Muscle of arm (tissue), 12 donors: ENCODE measurements around the gene CRYBG1. TPM values are rescaled to one million over a fixed set of nuclear protein-coding genes. Genes with fewer than 3 reads are reported as not detected.

ENCODE experiments used
- DNase-seq: peaks from one replicate; pipeline ENCODE4 v3.0.0-alpha.2; 2013
- polyA plus RNA-seq, 12 donors: library from polyadenylated mRNA; unstranded; fragments of 120-200 nt; gene quantifications; one replicate each; pipeline ENCODE4 v1.2.1, GENCODE V29; 2013; ENCODE audit not compliant: insufficient read length in 12 of 12

The CRYBG1 gene
- polyA plus RNA-seq, 12 donors: 2.1 to 14.0 (median 3.2) TPM; not detected in 1

DNA sequence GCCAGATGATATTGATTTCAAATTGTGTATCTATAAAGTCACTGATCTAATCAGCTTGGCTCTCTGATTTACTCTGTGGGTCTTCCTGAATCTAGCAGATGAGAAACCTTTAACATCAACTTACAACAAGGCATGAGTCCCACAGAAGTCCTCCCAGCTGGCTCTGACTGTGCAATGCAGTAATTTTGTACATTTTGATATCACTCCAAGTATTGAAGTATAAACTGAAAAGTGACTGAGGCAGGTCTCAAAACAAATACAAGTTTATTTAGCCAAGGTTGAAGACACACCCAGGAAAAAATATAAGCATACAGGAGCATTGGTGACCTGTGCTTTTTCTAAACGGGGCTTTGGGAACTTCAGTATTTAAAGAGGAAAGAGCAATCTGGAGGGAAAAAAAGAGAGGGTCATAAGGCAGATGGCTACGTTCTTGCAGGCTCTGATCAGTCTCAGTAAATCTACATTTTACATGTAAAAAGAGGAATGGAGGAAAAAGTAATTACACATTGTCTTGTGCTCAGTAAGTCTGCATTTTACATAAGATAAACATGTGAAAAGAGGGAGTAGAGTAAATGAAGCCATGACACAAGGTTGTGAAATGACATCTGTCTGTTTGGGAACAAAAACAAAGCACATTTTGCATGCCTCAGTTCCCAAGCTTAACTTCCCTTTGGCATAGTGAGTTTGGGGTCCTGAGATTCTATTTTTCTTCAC is 59.5 kb downstream of the CRYBG1 start:
- no peak for DNase-seq

DNA sequence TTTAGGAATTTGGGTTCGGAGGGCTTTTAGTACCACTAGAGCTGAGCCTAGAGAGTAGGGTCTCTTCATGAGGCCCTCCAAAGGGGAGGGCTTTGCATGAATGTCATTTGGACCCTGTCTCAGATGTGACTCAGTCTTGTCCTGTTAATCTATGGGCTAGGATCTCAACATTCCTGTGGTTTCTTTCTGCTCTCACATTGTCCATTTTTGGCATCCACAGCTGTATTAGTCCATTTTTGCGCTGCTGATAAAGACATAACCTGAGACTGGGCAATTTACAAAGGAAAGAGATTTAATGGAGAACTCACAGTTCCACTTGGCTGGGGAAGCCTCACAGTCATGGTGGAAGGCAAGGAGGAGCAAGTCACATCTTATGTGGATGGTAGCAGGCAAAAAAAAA is 61.0 kb downstream of the CRYBG1 start:
- no peak for DNase-seq

DNA sequence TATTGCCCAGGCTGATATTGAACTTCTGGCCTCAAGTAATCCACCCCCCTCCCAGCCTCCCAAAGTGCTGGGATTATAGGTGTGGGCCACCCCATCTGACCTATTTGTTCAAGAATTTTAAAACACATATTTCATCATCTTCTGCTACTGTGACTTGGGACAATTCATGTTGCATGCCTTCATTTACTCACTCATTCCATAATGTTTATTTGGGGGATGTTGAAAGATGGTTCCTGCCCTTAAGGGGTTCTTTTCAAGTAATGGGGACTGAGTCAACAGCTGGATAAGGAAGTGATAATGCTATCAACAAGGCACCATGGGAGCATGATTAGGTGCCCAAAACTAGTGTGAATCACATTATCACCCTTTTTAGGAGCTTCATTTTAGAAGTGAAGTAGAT is 62.0 kb downstream of the CRYBG1 start:
- no peak for DNase-seq

DNA sequence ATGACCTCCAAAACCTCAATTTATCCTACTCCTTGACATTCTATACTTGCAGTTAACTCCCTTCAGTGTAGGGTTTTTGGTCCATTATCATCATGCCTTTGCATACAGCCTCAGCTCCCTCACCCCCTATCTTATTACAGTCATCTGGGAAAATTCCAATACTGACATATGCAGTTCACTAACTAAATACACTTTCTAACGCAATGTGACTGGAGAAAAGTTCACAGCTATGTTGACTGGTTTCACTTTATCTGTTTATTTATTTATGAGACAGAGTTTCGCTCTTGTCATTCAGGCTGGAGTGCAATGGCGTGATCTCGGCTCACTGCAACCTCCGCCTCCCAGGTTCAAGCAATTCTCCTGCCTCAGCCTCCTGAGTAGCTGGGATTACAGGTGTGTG is 64.9 kb downstream of the CRYBG1 start:
- no peak for DNase-seq

DNA sequence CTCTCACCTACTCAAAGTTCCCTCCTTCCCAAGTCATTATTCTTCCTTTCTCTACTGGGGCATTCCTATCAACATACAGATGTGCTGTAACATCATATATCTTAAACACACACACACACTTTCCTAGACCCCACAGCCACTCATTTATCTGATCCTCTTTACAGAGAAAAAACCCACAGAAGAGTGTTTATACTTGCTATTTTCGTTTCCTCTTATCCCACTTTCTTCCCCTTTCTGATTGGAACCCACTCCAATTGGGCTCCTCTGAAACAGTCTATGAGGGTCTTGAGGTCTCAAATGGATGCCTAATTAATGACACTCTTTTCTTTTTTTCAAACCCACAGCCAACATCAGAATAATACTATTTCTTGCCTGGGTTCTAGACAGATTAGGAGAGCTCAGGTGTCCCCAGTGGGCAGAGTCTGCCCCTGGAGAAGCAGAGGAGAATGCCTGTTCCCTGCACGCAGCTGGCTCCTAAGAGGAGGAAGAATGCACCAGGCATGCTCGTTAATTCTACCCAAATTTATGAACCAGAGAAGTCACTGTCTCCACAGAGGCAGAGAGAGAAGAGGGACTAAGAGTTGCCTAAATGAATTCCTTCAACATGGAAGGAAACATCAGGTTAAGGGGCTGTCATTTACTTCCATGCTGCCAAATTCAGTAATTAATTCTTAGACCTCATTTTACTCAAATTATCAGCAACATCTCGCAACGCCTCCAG is 65.9 kb downstream of the CRYBG1 start:
- no peak for DNase-seq

DNA sequence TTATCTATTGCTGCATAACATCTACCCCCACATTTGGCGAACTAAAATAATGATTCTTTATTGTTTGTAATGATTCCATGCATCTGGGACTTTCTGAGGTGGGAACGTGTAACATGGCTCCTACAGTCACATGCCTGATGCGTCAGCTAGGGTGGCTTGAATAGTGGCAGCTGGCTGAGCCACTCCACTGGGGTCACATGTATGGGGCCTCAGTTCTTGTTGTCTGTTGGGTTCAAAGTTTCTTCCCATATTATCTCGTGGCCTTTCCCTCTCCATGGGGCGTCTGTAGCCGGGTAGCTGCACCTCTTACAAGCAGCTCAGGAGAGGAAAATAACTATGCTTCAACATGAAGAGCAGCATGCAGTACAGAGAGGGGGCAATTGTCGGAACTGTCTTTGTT is 69.9 kb downstream of the CRYBG1 start:
- DNase-seq: no peak

DNA sequence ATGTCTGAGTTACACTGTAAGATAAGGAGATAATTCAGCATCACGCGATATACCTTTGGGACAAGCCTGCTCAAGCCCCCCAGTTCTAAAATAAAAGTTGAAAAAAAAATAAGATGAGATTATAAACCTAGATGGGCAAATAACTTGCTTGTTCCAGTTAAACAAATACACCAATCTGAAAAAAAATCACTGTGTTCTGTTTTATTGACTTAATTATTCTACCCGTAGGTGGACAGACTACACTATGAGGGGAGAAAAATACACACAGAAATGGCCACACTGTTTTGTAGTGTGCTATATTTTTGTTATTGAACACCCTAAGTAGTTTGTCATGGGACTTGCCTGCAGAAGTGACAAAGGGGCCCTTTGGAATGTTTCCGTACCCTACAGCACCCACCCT is 70.9 kb downstream of the CRYBG1 start:
- DNase-seq: no peak

DNA sequence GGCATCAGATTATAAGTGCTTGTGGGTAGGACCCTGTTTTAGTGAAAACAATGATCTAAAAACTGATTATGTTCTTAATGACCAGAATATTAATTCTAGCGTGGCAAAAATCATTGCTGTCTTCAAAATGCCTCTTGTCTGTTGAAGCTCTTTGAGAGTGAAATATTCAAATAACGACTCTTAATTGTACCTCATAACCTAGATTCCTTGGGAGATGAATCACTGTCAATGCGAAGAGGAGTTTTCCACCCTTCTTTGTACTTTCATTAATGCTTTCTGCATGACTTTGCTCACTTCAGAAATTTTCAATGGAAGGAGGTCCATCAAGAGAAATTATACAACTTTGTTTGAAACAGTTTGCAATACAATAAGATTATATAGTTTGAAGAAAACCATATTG is 71.5 kb downstream of the CRYBG1 start:
- no peak for DNase-seq

DNA sequence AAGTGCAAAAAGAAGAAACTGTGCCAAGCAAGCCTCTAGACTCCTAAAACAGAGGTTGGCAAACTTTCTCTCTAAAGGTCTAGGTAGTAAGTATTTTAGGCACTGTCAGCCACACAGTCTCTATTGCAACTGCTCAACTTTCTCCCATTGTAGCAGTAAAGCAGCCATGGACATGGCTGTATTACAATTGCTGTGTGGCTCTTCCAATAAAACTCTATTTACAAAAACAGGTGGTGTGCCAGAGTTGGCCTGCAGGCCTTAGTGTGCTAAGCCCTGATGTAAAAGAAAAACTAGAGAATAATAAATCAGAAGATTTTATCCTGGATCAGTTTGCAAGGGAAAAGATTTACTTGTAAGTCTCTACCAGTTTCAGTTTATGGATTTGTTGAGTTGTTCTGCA is 74.0 kb downstream of the CRYBG1 start:
- DNase-seq: no peak

DNA sequence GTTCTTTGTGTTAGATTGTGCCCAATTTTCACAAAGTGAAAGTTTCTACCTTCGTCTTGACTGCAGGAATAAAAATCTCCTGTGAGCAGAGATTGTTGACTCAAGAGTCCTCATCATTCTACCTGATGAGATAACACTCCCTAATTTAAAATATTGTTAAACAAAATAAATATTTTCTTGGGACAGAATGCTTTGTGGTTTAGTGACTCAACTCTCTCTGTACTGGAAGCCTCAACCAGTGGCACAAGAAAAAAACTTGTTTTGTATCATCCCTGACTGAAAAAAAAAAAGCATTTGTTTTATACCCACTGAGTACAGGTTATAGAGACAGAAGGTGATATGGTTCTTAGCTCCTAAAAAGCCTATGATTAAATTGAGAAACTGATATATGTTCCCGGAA is 78.9 kb downstream of the CRYBG1 start:
- no peak for DNase-seq

DNA sequence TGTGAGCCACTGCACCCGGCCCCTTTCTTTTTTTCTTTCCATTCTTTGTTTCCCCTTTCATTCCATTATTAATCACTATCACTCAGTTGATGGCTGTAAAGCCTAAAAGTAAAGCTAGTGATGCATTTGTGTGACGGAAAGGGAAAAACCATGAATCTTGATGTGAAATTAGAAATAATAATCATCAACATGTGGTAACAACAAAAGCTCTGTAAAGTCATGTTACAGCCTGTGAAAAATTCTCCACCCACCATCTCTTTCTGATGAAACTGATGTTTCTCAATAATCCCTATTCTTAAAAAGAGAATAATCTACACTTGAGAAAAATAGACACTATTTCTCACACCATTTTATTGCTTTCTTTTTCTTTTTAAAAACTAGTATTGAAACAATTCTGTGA is 80.0 kb downstream of the CRYBG1 start:
- no peak for DNase-seq

DNA sequence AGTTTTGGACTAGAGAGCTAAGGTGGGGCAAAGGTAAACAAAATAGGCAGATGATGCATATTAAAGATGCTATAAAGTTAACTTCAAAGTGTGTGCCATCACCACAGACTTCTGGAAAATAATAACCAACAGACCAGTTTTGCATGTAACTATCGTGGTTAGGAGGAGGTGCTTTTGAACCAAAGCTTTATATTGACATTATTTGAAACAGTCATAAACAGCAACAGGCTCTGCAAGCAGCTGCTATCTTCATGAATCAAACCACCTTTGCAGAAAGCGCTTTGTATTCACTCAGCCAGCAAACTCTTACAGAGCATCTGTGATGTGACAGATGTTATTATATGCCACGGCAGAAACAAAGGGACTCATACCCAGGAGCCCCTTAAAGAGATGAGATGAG is 81.9 kb downstream of the CRYBG1 start:
- no peak for DNase-seq

DNA sequence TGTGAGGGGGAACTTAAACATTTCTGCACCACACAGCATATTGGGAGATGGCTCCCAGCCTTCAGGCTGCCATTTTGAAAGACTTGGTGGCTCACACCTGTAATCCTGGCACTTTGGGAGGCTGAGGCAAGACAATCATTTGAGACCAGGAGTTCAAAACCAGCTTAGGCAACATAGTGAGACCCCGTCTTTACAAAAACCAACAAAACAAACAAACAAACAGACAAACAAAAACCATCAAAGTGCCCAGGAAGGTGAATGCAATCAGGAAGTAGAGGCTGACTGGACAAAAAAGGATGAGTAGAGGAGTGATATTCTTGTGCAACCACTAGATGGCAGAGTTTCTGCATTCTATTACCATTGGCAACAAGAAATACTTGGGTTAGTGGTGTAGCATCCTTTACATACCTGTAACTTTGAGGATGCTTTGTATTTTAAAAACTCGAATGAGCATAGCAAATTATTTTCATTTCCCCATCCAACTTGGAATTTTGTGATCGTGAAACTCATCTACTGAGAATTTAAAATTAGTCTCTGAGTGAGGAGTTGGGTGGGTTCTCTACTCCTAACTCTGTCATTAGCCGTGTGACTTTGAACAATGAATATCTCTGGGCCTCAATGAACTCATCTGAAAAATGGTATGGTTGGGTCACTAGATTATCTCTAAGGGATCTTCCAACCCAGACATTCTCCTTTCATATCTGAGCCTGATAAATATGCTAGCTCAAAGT is 84.4 kb downstream of the CRYBG1 start:
- peak; percentile 37 for DNase-seq

DNA sequence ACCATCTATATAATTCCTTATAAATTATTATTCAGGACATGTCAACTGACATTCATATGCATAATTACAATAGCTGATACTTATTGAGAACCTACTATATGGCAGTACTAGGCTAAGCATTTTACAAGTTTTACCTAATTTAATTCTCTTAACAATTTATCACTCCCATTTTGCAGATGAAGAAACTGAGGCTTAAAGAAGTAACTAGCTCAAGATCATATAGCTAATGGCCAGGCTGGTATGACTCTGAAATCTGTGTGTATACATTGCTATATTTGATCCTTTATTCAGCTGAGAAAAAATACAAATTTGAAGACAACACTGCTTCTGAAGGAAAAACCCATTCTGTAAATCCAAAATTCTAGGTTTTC is 85.0 kb downstream of the CRYBG1 start:
- DNase-seq: no peak

DNA sequence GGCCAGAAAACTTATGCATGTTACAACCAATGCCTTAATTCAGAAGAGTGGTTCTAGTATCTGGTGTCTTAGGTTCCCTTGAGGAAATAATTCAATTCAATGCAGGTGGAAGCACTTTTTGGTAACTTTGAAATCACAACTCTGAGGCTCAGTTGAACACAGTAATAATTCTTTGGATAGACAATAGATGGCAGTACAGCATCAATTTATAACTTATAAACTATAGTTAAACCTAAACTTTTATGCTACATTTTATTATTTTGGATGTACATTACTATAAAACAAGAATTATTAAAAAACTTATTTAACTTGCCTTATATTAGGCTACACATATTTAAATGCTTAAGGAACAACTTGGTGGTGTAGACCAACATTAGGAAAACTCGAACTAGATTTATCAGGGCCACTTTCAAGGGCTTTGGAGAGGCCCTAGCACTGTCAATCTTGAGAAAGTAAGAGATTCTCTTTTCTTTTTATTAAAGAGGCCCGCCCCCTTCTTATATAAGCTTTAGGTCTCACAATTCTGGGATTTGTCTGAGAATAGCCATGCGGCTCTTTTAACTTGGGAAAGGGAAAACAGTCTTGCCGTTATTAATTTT is 85.9 kb downstream of the CRYBG1 start:
- no peak for DNase-seq

DNA sequence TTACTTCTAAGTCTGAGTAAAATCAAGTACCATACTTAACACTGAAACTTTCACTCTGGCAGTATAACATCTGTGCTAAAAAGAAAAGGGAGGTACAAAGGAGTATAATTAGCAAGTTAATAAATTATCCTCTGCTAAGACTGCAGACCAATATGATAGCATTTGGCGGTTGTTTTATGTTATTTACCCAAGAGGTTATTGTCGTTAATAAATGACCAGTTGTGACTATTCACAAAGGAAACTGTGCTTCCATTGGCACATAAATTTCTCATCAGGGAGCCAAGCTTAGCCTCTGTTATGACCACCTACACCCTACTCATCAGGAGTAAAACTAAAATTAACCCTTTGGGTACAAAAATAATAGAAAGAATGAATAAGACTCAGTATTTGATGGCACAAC is 86.5 kb downstream of the CRYBG1 start:
- DNase-seq: no peak

DNA sequence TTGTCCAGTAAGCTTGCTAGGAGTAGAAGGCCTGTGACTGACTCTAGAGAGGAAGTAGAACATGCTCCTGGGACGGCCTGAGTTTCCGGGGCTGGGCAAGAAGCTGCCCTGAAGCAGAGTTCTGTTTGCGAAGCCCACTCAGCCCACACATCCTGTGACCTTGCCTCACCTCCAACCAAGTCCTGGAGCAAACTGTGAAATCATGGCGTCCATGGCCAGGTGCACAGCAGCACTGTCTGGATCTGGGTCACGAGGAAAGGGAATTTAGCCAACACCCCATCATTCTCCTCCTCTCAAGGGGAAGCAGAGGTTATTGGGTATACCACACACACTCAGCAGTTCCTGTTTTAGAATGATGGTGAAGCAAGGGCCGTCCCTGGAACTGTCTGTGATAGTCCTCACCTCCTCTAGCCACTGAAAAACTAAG is 87.5 kb downstream of the CRYBG1 start:
- DNase-seq: no peak

DNA sequence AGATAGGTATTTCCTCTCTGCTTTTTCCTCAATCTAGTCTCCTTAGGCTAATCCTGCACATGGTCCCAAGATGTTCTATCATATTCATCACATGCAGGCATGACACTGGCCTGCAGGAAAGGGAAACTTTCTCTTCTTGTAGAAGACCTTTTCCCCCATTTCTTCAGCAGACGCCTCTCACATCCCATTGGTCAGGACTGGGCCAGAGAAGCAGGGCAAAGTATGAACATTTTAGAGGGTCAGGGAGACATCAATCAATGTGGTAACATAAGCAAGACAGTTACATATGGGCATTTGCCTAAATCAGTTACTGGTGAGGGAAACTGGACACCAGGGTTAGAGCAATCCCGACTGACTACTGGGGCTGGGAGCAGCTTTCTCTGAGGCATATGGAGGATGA is 90.1 kb downstream of the CRYBG1 start:
- no peak for DNase-seq

DNA sequence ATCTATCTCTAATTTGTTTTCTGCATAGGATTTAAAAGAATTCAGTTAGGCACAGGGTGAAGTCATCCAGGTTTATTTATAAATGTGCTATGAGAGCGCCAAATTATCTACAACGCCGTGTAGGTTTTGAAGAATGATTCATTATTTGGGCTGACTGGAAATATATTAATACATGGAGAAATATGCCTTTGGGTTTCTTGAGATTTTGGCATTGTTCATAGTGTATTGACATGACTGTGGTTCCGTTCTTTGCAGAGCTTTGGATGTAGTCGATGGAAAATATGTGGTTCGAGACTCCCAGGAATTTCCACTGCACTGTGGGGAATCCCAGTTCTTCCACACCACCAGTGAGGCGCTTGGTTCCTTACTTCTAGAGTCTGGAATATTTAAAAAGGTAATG is 90.9 kb downstream of the CRYBG1 start:
- no peak for DNase-seq

DNA sequence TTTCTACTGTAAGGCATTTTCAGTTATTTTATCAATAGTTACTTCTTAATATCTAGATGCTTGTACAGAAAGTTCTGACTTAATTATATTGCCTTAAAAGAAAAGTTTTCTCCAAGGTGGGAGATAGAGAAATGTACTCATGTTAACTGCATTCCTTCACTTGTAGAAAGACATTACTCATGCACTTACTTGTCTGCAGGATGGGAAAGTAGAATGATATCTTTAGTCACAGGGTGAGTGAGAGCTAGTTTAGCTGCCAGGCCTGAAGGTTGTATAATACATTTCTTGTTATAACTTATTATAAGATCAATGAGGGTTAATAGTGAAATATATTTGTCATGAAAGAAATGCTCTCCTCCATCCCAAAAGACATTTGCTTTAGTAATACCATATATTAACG is 92.1 kb downstream of the CRYBG1 start:
- DNase-seq: no peak

DNA sequence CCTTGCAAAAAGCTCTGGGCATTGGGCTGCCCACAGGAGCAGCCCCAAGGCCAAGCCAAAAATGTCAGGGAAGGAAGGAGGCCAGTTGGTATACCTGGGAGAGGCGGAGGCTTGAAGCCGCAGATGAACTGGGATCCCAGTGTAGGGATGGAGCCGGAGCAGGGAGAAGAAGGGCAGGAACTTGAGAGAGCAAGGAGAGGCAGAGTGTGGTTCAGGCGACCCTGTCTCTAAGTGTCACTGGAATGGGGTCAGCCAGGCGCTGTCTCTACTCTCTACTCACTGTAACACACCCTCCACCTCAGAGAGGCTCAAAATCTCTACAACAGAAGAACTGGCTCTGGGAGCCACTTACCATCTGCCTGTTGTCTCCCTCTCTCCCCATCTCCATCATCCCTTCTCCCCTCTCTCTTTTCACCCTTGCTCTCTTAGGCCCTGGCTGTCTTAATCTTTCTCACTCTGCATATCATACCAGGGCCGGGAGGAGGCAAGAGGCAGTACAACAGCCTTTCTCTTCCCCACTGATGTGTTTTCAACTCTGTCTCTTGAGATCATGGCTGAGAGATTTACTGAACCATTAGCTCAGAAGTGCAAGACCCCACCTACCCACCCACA is 93.3 kb downstream of the CRYBG1 start:
- DNase-seq: no peak

DNA sequence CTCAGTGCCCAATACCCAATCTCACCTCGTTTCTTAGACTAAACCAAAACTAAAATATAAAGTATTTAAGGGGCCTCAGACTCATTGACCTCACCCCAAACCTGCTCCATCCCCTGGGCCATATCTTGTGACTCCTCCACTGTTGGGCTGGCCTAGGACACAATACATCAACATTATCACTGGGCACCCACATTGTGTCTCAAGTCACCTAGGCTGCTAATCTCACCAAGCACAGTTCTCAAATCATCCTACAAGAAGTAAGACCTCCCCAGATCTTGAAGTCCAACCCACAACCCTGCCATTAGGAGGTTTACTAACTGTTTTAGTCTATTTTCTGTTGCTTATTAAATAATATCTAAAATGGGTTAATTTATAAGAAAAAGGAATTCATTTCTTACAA is 96.2 kb downstream of the CRYBG1 start:
- DNase-seq: no peak
